Measurements from ENCODE around the gene SLC66A2. TPM values are rescaled to one million over a fixed set of nuclear protein-coding genes. Genes with fewer than 3 reads are reported as not detected.
A peak's percentile ranks its signal among the peaks of the same experiment; 100 is the strongest.

SLC66A2 gene
- total RNA-seq, 3 donors from 2014 or later = 33.7 to 38.7 (median 34.8) TPM

GRCh38 chr18:79917853-79918614 lies 33.4 kb downstream of the SLC66A2 start:
- Mint-ChIP-seq H3K9me3 (no peaks in the 10 kb centered on the region), H3K27me3 (ENCODE audit: low read depth) (no peaks in the 10 kb centered on the region), H3K36me3 (ENCODE audit: insufficient read depth) (peaks cover 14% of the 10 kb centered on the region), H3K4me1 (ENCODE audit: low read depth) (peaks cover 12% of the 10 kb centered on the region), H3K4me3 (no peak overlapping the region)
- no peak for DNase-seq
- no peak for ATAC-seq

- Mint-ChIP-seq H3K36me3 (ENCODE audit: insufficient read depth) (peaks cover 14% of the 10 kb centered on the region), H3K27me3 (ENCODE audit: low read depth) (no peaks in the 10 kb centered on the region), H3K4me1 (ENCODE audit: low read depth) (peaks cover 19% of the 10 kb centered on the region), H3K9me3 (no peaks in the 10 kb centered on the region), H3K4me3 (no peak overlapping the region)
- ATAC-seq (no peak), DNase-seq (no peak)
Observed at GRCh38 chr18:79917169-79917852, 34.1 kb downstream of the SLC66A2 start.

- DNase-seq (no peak), ATAC-seq (no peak)
- H3K4me3 Mint-ChIP-seq = no peak overlapping the region
- peaks cover 19% of the 10 kb centered on the region for H3K4me1 Mint-ChIP-seq (ENCODE audit: low read depth)
- no peaks in the 10 kb centered on the region for H3K27me3 Mint-ChIP-seq (ENCODE audit: low read depth)
- H3K36me3 Mint-ChIP-seq (ENCODE audit: insufficient read depth) = peaks cover 14% of the 10 kb centered on the region
- H3K9me3 Mint-ChIP-seq = no peaks in the 10 kb centered on the region
Observed at GRCh38 chr18:79916546-79917168, 34.8 kb downstream of the SLC66A2 start.

GRCh38 chr18:79916128-79916494 lies 35.3 kb downstream of the SLC66A2 start:
- DNase-seq = no peak
- no peaks in the 10 kb centered on the region for H3K27me3 Mint-ChIP-seq (ENCODE audit: low read depth)

GRCh38 chr18:79915161-79916127 lies 36.0 kb downstream of the SLC66A2 start:
- Mint-ChIP-seq H3K9me3 (no peaks in the 10 kb centered on the region), H3K27me3 (ENCODE audit: low read depth) (no peaks in the 10 kb centered on the region), H3K4me3 (no peak overlapping the region), H3K4me1 (ENCODE audit: low read depth) (peaks cover 20% of the 10 kb centered on the region), H3K36me3 (ENCODE audit: insufficient read depth) (peaks cover 16% of the 10 kb centered on the region)
- ATAC-seq (no peak), DNase-seq (no peak)

More at GRCh38 chr18:79916128-79916494, 35.3 kb downstream of the SLC66A2 start:
- Mint-ChIP-seq H3K4me3 (no peak overlapping the region), H3K36me3 (ENCODE audit: insufficient read depth) (peaks cover 14% of the 10 kb centered on the region), H3K9me3 (no peaks in the 10 kb centered on the region), H3K4me1 (ENCODE audit: low read depth) (peaks cover 19% of the 10 kb centered on the region)
- ATAC-seq = no peak

GRCh38 chr18:79914614-79915160 lies 36.8 kb downstream of the SLC66A2 start:
- Mint-ChIP-seq H3K27me3 (ENCODE audit: low read depth) (no peaks in the 10 kb centered on the region), H3K4me3 (no peak overlapping the region), H3K4me1 (ENCODE audit: low read depth) (peaks cover 22% of the 10 kb centered on the region), H3K36me3 (ENCODE audit: insufficient read depth) (peaks cover 18% of the 10 kb centered on the region), H3K9me3 (no peaks in the 10 kb centered on the region)
- ATAC-seq (no peak), DNase-seq (no peak)

GRCh38 chr18:79912994-79913831 lies 38.2 kb downstream of the SLC66A2 start:
- Mint-ChIP-seq H3K4me3 (no peak overlapping the region), H3K27me3 (ENCODE audit: low read depth) (no peaks in the 10 kb centered on the region), H3K4me1 (ENCODE audit: low read depth) (peaks cover 23% of the 10 kb centered on the region), H3K9me3 (no peaks in the 10 kb centered on the region), H3K36me3 (ENCODE audit: insufficient read depth) (peaks cover 26% of the 10 kb centered on the region)
- DNase-seq (no peak), ATAC-seq (peak in 1 of 2 donors; percentile 13)

- Mint-ChIP-seq H3K9me3 (no peaks in the 10 kb centered on the region), H3K27me3 (ENCODE audit: low read depth) (no peaks in the 10 kb centered on the region), H3K4me3 (no peak overlapping the region), H3K36me3 (ENCODE audit: insufficient read depth) (peaks cover 27% of the 10 kb centered on the region), H3K4me1 (ENCODE audit: low read depth) (peaks cover 23% of the 10 kb centered on the region)
- ATAC-seq = peak; percentile 69 to 77
- DNase-seq = no peak
Observed at GRCh38 chr18:79912409-79912991, 39.0 kb downstream of the SLC66A2 start.

GRCh38 chr18:79911344-79912270 lies 39.8 kb downstream of the SLC66A2 start:
- DNase-seq (no peak), ATAC-seq (no peak)
- no peaks in the 10 kb centered on the region for H3K9me3 Mint-ChIP-seq
- peaks cover 23% of the 10 kb centered on the region for H3K4me1 Mint-ChIP-seq (ENCODE audit: low read depth)
- no peaks in the 10 kb centered on the region for H3K27me3 Mint-ChIP-seq (ENCODE audit: low read depth)
- peaks cover 22% of the 10 kb centered on the region for H3K36me3 Mint-ChIP-seq (ENCODE audit: insufficient read depth)
- no peak overlapping the region for H3K4me3 Mint-ChIP-seq

- no peaks in the 10 kb centered on the region for H3K27me3 Mint-ChIP-seq (ENCODE audit: low read depth)
- H3K4me1 Mint-ChIP-seq (ENCODE audit: low read depth) = peaks cover 26% of the 10 kb centered on the region
- H3K36me3 Mint-ChIP-seq (ENCODE audit: insufficient read depth) = peaks cover 16% of the 10 kb centered on the region
- DNase-seq (no peak), ATAC-seq (no peak)
- no peaks in the 10 kb centered on the region for H3K9me3 Mint-ChIP-seq
- H3K4me3 Mint-ChIP-seq = no peak overlapping the region
Observed at GRCh38 chr18:79910563-79911343, 40.7 kb downstream of the SLC66A2 start.

- Mint-ChIP-seq H3K36me3 (ENCODE audit: insufficient read depth) (peaks cover 24% of the 10 kb centered on the region), H3K27me3 (ENCODE audit: low read depth) (no peaks in the 10 kb centered on the region), H3K4me1 (ENCODE audit: low read depth) (peaks cover 6% of the 10 kb centered on the region), H3K4me3 (no peak overlapping the region), H3K9me3 (no peaks in the 10 kb centered on the region)
- ATAC-seq (no peak), DNase-seq (no peak)
Observed at GRCh38 chr18:79906706-79907105, 44.7 kb downstream of the SLC66A2 start.
